Gastrocnemius medialis (tissue), 4 donors: ENCODE data around the gene ADORA1. TPM values are rescaled to one million over a fixed set of nuclear protein-coding genes. Genes with fewer than 3 reads are reported as not detected.

Experiments used
- ATAC-seq, 2 donors: fragments of 150-250 bp; one replicate each; pipeline ENCODE4 v1.9.1; 2016
- DNase-seq, 2 donors: peaks; one replicate each; pipeline ENCODE4 v3.0.0-alpha.2; 2019
- H3K27ac ChIP-seq, 4 donors: fragments of 200-600 bp; sonication (generic); 1 replicate in 1 of 4; 2 replicates in 3 of 4; pipeline ENCODE4 v1.5.1; 2016 to 2018; ENCODE audit warnings: mild to moderate bottlenecking in 2 of 4, moderate library complexity in 1 of 4
- H3K27me3 ChIP-seq, 3 donors: fragments of 200-600 bp; sonication (generic) in 2 of 3; 1 replicate in 1 of 3; 2 replicates in 2 of 3; pipeline versions ENCODE4 v1.5.1 to v1.6.0; 2016 to 2019; ENCODE audit warnings: mild to moderate bottlenecking in 1 of 3, moderate library complexity in 1 of 3
- H3K36me3 ChIP-seq, 2 donors: fragments of 200-600 bp; sonication (generic) in 1 of 2; one replicate each; pipeline ENCODE4 v1.5.1; 2017 to 2018
- H3K4me1 ChIP-seq, 2 donors: fragments of 200-600 bp; sonication (generic) in 1 of 2; one replicate each; pipeline ENCODE4 v1.5.1; 2016 to 2017; ENCODE audit warnings: mild to moderate bottlenecking in 2 of 2
- H3K4me3 ChIP-seq, 4 donors: fragments of 200-600 bp; sonication (generic) in 3 of 4; 1 replicate in 1 of 4; 2 replicates in 3 of 4; pipeline ENCODE4 v1.5.1; 2016 to 2019; ENCODE audit warnings: mild to moderate bottlenecking in 2 of 4
- H3K9me3 ChIP-seq, 3 donors: fragments of 200-600 bp; sonication (generic) in 2 of 3; 1 replicate in 1 of 3; 2 replicates in 2 of 3; pipeline ENCODE4 v1.5.1; 2016 to 2019
- POLR2A ChIP-seq, 2 donors: fragments of 450-650 bp; IDR thresholded peaks; one replicate each; pipeline ENCODE4 v1.6.1; 2017; ENCODE audit warnings: antibody characterized with exemption in 2 of 2, mild to moderate bottlenecking in 2 of 2, moderate library complexity in 2 of 2
- in situ Hi-C, 4 donors: fragments of 200-750 bp; cut with MboI; loops; one replicate each; pipeline versions ENCODE4 v1.15.0 to v1.8.0; 2017; ENCODE audit warnings: low sequenced_read_pairs in 4 of 4
- intact Hi-C: fragments of 100-400 bp; cut with DNase I; formaldehyde crosslinking; loops from one replicate; pipeline ENCODE4 v1.15.1; 2023; ENCODE audit warnings: low total_unique reads
- total RNA-seq, 4 donors: library from RNA; depleted of rRNA; stranded (reverse); fragments of >200 nt; gene quantifications; one replicate each; pipeline versions ENCODE4 v1.1.0 to v1.2.3, GENCODE V29; 2016
- TF ChIP-seq, protein P1 (sequence below), 5 experiments: fragments of 450-650 bp in 3 of 5; fragments of 200-600 bp in 2 of 5; sonication (generic) in 2 of 5; IDR thresholded peaks in 4 of 5; conservative IDR thresholded peaks in 1 of 5; 1 replicate in 4 of 5; 2 replicates in 1 of 5; pipeline ENCODE4 v1.5.1; 2016 to 2019; ENCODE audit warnings: antibody characterized with exemption in 5 of 5, mild to moderate bottlenecking in 3 of 5, moderate library complexity in 3 of 5

ADORA1 gene
- total RNA-seq, 4 donors from 2014 or later = 0.25 to 5.6 (median 1.7) TPM

DNA sequence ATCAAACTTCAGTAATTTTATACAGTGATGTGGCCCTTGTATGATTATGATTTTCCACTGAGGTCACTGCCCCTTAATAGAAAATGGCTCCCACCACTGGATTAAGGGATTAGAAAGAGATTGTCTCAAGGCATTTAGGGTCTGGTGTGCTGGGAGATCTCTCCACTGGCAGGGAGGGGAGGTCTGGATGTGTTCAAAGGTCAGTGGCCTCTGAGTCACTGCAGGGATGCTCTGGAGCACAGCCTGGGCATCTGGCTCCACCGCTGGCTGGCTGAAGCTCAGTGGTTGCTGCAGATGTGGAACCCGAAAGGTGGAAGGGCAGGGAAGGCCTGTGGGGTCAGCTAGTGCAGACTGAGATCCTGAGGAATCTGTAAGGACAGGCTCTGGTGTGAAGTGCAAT, 77.2 kb downstream of the ADORA1 start:
- H3K4me3 ChIP-seq = no peak overlapping the region
- DNase-seq = no peak
- in situ Hi-C loops = loop anchor here in 1 of 4 donors (10.0 kb wide), 1 partner anchor 170 kb away; no protein-coding TSS in a partner anchor

DNA sequence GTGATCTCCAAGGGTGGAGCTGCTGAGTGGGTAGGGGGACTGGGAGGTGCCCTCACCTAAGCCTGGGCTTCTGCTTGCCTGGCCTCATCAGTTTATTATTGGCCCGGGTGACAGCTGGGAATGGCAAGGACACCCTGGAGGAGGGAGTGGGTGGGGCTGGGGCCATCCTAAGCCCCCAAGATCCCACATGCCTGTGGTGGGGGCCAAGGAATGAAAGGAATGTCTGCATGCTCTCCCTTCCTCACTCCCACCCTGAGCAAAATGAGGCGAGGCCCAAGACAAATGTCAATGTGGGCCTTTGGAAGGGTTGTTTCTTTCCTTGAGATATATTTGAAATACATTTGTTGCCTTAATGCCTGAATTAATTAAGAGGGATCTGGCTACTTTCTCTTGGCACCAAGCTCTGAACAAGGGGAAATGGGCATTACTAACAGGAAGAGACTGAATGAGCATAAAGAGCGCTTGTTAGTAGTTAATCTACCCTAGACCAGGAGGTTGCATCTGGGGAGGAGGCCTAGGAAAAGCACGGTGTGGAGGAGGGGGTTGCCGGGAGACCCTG, 78.7 kb downstream of the ADORA1 start:
- H3K36me3 ChIP-seq = no peaks in the 10 kb centered on the region
- H3K4me3 ChIP-seq = no peak overlapping the region
- ATAC-seq (no peak), DNase-seq (no peak)
- no peaks in the 10 kb centered on the region for H3K9me3 ChIP-seq
- intact Hi-C loops = no loop called here
- no peak overlapping the region for H3K27ac ChIP-seq
- H3K4me1 ChIP-seq = peaks cover 11 to 20% of the 10 kb centered on the region in 2 donors
- no peaks in the 10 kb centered on the region for H3K27me3 ChIP-seq
- no peak for TF ChIP-seq POLR2A (IDR thresholded peaks at IDR 0.05)
- TF ChIP-seq, protein P1, sequence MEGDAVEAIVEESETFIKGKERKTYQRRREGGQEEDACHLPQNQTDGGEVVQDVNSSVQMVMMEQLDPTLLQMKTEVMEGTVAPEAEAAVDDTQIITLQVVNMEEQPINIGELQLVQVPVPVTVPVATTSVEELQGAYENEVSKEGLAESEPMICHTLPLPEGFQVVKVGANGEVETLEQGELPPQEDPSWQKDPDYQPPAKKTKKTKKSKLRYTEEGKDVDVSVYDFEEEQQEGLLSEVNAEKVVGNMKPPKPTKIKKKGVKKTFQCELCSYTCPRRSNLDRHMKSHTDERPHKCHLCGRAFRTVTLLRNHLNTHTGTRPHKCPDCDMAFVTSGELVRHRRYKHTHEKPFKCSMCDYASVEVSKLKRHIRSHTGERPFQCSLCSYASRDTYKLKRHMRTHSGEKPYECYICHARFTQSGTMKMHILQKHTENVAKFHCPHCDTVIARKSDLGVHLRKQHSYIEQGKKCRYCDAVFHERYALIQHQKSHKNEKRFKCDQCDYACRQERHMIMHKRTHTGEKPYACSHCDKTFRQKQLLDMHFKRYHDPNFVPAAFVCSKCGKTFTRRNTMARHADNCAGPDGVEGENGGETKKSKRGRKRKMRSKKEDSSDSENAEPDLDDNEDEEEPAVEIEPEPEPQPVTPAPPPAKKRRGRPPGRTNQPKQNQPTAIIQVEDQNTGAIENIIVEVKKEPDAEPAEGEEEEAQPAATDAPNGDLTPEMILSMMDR (IDR thresholded peaks at IDR 0.05 in 4 of 5, conservative IDR thresholded peaks at IDR 0.05 in 1 of 5) = no peak
- in situ Hi-C loops = loop anchor here in 1 of 4 donors (10.0 kb wide), 1 partner anchor 171 kb away; no protein-coding TSS in a partner anchor

More for the DNA sequence above, 77.2 kb downstream of the ADORA1 start:
- intact Hi-C loops = no loop called here
- no peak overlapping the region for H3K27ac ChIP-seq
- H3K4me1 ChIP-seq = peaks cover 23 to 34% of the 10 kb centered on the region in 2 donors
- H3K9me3 ChIP-seq = no peaks in the 10 kb centered on the region
- no peak for TF ChIP-seq POLR2A (IDR thresholded peaks at IDR 0.05)
- TF ChIP-seq, protein P1 (IDR thresholded peaks at IDR 0.05 in 4 of 5, conservative IDR thresholded peaks at IDR 0.05 in 1 of 5) = no peak
- H3K27me3 ChIP-seq = no peaks in the 10 kb centered on the region
- no peak for ATAC-seq
- H3K36me3 ChIP-seq = no peaks in the 10 kb centered on the region

DNA sequence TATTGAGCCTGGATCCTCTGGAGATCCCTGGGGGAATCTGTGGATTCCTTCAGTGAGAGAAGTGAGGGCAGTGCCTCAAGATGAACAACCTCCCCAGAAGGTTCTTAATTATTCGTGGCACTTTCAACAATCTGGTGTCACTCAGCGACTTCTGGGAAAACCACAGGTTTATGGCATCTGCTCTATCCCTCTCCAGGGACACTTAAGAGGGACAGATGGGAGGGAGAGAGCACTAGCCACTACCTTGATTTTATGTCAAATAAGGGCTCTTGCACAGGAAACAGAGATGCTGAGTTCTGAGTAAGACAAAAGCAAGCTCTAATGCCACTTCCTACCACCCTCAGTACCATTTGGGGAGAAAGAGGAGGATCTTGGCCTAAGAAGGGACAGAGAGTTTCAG, 80.2 kb downstream of the ADORA1 start:
- ATAC-seq (no peak), DNase-seq (no peak)
- Histone ChIP-seq H3K27me3 (no peaks in the 10 kb centered on the region), H3K4me1 (peaks cover 0 to 5% of the 10 kb centered on the region in 2 donors), H3K27ac (no peak overlapping the region), H3K36me3 (no peaks in the 10 kb centered on the region), H3K9me3 (no peaks in the 10 kb centered on the region), H3K4me3 (no peak overlapping the region)
- in situ Hi-C loops = loop anchor here in 1 of 4 donors (10.0 kb wide), 1 partner anchor 173 kb away; no protein-coding TSS in a partner anchor
- TF ChIP-seq POLR2A (IDR thresholded peaks at IDR 0.05) = no peak
- TF ChIP-seq, protein P1 (IDR thresholded peaks at IDR 0.05 in 4 of 5, conservative IDR thresholded peaks at IDR 0.05 in 1 of 5) = no peak
- intact Hi-C loops = no loop called here

DNA sequence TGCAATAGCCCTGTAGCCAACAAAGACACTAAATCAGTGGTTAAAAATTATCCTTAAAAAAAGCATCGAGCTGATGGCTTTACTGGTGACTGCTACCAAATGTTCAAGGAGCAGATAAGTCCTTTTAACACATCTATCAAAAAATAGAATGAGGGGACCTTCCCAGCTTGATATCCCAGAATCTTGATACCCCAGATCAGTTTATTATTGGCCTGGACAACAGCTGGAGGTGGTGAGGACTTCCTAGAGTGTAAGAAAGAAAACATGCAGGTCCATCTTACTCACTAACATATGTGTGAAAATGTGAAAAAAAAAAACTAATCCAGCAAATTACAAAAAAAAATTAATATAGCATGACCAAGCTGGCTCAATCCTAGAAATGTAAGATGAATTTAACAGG, 80.7 kb downstream of the ADORA1 start:
- intact Hi-C loops = no loop called here
- in situ Hi-C loops = loop anchor here in 1 of 4 donors (10.0 kb wide), 1 partner anchor 173 kb away; no protein-coding TSS in a partner anchor

More for the DNA sequence above, 80.7 kb downstream of the ADORA1 start:
- Histone ChIP-seq H3K9me3 (no peaks in the 10 kb centered on the region), H3K27me3 (no peaks in the 10 kb centered on the region), H3K4me1 (peaks cover 0 to under 1% of the 10 kb centered on the region in 2 donors), H3K36me3 (no peaks in the 10 kb centered on the region), H3K4me3 (no peak overlapping the region), H3K27ac (no peak overlapping the region)
- ATAC-seq = no peak
- TF ChIP-seq, protein P1 (IDR thresholded peaks at IDR 0.05 in 4 of 5, conservative IDR thresholded peaks at IDR 0.05 in 1 of 5) = no peak
- no peak for TF ChIP-seq POLR2A (IDR thresholded peaks at IDR 0.05)
- DNase-seq = no peak
